Astrocyte (in vitro differentiated cells and primary cell): ENCODE measurements around the gene PRR5.

Source experiments
- EZH2 ChIP-seq: IDR thresholded peaks from 2 replicates; pipeline ENCODE4 v1.6.1; 2012; ENCODE audit warnings: mild to moderate bottlenecking, low read length, inconsistent platforms; ENCODE audit not compliant: insufficient read depth
- TF ChIP-seq, protein P1 (sequence below): IDR thresholded peaks from 2 replicates; pipeline ENCODE4 v1.5.1; 2011; ENCODE audit warnings: low read depth, mild to moderate bottlenecking, inconsistent platforms, low read length, moderate library complexity; ENCODE audit not compliant: insufficient read depth

DNA sequence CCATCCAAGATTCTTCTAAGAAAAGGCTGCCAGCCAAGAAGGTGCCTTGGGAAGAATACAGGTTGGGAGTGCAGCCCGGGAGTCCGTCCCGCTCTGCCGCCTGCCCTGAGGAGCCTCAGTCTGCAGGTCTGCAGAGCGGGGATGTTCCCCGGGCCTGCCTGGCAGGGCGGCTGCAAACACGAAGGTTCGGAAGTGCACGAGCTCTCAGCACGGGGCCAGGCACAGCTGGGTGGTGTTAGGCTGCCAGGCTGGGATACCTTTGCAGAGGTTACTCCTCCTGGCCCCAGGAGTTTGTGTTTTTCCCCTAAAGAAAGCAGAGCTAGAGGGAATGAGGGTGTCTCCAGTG is 9.4 kb upstream of the PRR5 start:
- TF ChIP-seq, protein P1, sequence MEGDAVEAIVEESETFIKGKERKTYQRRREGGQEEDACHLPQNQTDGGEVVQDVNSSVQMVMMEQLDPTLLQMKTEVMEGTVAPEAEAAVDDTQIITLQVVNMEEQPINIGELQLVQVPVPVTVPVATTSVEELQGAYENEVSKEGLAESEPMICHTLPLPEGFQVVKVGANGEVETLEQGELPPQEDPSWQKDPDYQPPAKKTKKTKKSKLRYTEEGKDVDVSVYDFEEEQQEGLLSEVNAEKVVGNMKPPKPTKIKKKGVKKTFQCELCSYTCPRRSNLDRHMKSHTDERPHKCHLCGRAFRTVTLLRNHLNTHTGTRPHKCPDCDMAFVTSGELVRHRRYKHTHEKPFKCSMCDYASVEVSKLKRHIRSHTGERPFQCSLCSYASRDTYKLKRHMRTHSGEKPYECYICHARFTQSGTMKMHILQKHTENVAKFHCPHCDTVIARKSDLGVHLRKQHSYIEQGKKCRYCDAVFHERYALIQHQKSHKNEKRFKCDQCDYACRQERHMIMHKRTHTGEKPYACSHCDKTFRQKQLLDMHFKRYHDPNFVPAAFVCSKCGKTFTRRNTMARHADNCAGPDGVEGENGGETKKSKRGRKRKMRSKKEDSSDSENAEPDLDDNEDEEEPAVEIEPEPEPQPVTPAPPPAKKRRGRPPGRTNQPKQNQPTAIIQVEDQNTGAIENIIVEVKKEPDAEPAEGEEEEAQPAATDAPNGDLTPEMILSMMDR, result no peak
- TF ChIP-seq EZH2, result no peak
